Thyroid gland (tissue), 4 donors: Measurements from ENCODE around the gene CDH4.

Experiments
- POLR2A ChIP-seq, 2 donors: fragments of 450-650 bp; IDR thresholded peaks; one replicate each; pipeline ENCODE4 v1.6.1; 2017; ENCODE audit warnings: antibody characterized with exemption in 2 of 2, mild to moderate bottlenecking in 2 of 2, moderate library complexity in 1 of 2
- TF ChIP-seq, protein P1 (sequence below), 6 experiments: fragments of 200-600 bp in 3 of 6; fragments of 450-650 bp in 3 of 6; sonication (generic) in 3 of 6; IDR thresholded peaks; one replicate each; pipeline ENCODE4 v1.5.1; 2016 to 2019; ENCODE audit warnings: antibody characterized with exemption in 6 of 6, mild to moderate bottlenecking in 2 of 6, inconsistent platforms in 1 of 6, moderate library complexity in 1 of 6

DNA sequence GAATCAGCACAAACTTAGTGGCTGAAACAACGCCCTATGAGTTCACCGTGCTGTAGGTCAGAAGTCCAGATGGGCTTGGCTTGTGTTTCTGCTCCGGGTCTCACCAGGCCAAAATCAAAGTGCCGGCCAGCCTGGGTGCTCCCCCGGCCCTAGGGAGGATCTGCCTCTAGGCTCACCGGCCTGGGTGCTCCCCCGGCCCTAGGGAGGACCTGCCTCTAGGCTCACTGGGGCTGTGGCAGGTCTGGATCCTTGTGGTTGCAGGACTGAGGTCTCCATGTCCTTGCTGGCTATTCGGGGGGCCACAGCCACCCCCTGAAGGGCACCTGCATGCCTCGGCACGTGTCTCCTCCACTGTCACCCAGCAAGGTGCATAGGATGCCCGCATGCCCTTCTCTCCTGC lies 597.3 kb downstream of the CDH4 start:
- TF ChIP-seq, protein P1, sequence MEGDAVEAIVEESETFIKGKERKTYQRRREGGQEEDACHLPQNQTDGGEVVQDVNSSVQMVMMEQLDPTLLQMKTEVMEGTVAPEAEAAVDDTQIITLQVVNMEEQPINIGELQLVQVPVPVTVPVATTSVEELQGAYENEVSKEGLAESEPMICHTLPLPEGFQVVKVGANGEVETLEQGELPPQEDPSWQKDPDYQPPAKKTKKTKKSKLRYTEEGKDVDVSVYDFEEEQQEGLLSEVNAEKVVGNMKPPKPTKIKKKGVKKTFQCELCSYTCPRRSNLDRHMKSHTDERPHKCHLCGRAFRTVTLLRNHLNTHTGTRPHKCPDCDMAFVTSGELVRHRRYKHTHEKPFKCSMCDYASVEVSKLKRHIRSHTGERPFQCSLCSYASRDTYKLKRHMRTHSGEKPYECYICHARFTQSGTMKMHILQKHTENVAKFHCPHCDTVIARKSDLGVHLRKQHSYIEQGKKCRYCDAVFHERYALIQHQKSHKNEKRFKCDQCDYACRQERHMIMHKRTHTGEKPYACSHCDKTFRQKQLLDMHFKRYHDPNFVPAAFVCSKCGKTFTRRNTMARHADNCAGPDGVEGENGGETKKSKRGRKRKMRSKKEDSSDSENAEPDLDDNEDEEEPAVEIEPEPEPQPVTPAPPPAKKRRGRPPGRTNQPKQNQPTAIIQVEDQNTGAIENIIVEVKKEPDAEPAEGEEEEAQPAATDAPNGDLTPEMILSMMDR (IDR thresholded peaks at IDR 0.05), result no peak
- no peak for TF ChIP-seq POLR2A (IDR thresholded peaks at IDR 0.05)
